HG03442 (cell line): ENCODE results near the gene TKT.
"Not testable (repeated sequence)": the region's sequence is repeated elsewhere in the genome, so short reads cannot be mapped to it uniquely, and the experiment has no call there.

Experiments used
- ATAC-seq: cut with Tn5 transposase; IDR thresholded peaks from one replicate; pipeline ENCODE4 v1.9.1; 2021; ENCODE audit warnings: mild to moderate bottlenecking, moderate library complexity; ENCODE audit not compliant: unreplicated experiment

Gene TKT

GRCh38 chr3:53255775-53256703 is at the start of gene TKT:
TSS of gene TKT (minus strand) at chr3:53256022. CDS start at chr3:53255942, 80 bp downstream.
- peak; percentile 59 for ATAC-seq

DNA sequence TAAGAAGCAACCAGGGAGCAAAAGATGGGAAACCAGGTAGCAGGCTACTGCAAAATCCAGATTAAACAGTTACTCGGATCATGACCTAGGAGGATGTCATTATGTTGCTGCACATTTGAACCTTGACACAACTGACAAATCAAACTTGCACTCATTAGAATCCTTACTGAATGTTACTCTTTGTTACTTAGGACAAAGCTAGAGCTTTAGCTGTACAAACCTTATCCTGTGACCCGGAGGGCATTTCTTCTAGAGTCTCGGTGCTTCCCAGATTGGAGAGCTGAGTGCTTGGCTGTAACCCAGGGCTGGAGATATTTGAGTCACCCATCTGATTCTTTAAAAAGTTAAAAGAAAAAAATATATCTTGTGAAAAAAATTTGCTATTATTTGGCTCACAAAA is 48.1 kb upstream of the TKT start:
- ATAC-seq = no peak

GRCh38 chr3:53303549-53303948 is 47.7 kb upstream of the TKT start:
- no peak for ATAC-seq

- no peak for ATAC-seq
Observed at GRCh38 chr3:53300826-53301225, 45.0 kb upstream of the TKT start.

DNA sequence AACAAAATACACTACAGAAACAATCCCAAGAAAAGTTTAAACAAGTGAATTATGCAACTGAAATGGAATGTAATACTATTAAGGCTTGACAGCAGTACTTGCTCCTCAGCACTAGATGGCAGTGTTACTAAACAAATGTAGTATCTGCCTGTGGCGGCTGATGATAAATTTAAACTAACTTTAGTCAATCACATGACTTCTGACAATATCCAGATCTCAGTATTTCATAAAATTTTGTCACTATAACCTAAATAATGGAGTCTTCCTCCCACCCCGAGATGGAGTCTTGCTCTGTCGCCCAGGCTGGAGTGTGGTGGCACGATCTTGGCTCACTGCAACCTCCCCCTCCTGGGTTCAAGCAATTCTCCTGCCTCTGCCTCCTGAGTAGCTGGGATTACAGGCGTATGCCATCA is 43.8 kb upstream of the TKT start:
- ATAC-seq = not testable (repeated sequence)

GRCh38 chr3:53295410-53295809 is 39.6 kb upstream of the TKT start:
- ATAC-seq = no peak

GRCh38 chr3:53293867-53294266 is 38.0 kb upstream of the TKT start:
- no peak for ATAC-seq

GRCh38 chr3:53288214-53288613 is 32.4 kb upstream of the TKT start:
- no peak for ATAC-seq

- ATAC-seq = no peak
Observed at GRCh38 chr3:53287131-53287629, 31.4 kb upstream of the TKT start.

DNA sequence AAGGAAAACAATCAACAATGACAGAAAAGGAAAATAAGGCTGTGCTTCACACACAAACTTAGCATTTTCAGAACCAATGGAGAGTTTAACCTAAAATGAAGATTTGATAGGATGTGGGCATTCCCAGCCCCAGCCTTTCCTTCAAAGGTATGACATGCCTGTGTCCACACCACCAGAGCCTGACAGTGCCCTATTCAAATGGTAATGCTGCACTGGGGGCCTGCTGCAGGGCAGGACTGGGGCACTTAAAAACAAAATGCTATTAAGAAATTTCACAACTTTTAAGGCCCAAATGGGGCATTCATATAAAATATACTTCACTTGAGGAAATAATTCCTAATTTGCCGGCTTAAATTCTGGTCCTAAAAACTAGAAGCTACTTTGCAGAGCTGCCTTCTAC is 30.9 kb upstream of the TKT start:
- ATAC-seq = no peak

GRCh38 chr3:53282581-53282980 is 26.8 kb upstream of the TKT start:
- ATAC-seq = no peak

- no peak for ATAC-seq
Observed at GRCh38 chr3:53278667-53279066, 22.8 kb upstream of the TKT start.

GRCh38 chr3:53274938-53275605 is 19.2 kb upstream of the TKT start:
- no peak for ATAC-seq

DNA sequence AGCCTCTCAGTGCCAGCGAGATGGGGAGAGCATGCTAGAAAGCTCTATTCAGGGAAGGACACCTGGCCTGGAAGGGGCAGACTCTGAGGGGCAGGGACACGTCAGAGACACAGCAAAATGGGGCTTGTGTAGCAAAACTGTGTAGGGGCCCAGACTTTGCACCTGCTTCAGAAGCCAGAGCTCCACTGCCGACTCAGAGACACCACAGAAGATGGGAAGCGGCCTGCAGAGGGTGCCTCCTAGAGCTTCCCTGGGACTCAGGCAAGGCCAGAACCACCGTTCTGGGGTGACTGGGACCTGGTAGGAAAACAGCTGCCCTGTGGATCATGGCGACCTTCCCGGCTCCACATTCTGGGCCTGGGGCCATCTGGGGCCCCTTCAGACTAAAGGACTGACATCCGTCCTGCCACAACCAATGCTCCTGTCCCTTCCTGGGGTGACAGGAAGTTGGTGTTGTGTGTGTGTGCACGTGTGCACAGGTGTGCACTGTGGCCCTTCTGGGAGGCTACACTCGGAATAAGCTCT is 17.4 kb upstream of the TKT start:
- no peak for ATAC-seq

- peak; percentile 63 for ATAC-seq
Observed at GRCh38 chr3:53269888-53270880, 14.4 kb upstream of the TKT start.

DNA sequence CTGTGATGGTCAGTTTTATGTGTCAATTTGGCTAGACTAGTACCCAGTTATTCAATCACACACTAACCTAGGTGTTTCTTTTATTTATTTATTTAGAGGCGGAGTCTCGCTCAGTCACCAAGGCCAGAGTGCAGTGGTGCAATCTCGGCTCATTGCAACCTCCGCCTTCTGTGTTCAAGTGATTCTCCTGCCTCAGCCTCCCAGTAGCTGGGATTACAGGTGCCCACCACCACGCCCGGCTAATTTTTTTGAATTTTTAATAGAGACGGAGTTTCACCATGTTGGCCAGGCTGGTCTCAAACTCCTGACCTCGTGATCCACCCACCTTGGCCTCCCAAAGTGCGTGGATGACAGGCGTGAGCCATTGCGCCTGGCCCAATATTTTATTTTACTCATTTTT is 13.4 kb upstream of the TKT start:
- ATAC-seq = not testable (repeated sequence)

DNA sequence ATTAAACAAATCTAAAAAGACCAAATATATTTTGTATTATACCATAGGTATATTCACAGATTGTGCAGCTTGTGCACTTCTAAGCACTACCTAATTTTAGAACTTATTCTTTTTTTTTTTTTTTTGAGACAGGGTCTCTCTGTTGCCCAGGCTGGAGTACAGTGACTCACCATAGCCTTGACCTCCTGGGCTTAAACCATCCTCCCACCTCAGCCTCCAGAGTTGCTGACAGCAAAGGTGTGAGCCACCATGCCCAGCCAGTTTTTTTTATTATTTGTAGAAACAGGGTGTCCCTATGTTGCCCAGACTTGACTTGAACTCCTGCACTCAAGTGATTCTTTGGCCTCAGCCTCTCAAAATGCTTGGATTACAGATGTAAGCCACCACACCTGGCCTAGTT is 11.9 kb upstream of the TKT start:
- no peak for ATAC-seq

GRCh38 chr3:53264718-53265117 is 8.9 kb upstream of the TKT start:
- no peak for ATAC-seq

DNA sequence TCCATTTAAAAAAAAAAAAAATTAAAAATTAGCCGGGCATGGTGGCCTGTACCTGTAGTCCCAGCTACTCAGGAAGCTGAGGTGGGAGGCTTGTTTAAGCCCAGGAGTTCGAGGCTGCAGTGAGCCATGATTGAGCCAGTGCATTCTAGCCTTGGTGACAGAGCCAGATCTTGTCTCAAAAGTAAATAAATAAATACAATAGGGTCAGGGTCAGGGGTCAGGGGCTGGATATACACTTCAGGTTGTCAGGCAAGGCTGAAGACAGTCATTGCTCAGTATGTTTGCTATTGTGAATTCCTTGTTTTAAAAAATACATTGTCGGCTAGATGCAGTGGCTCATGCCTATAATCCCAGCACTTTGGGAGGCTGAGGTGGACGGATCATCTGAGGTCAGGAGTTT is 8.1 kb upstream of the TKT start:
- ATAC-seq = no peak

- ATAC-seq = no peak
Observed at GRCh38 chr3:53261712-53262111, 5.9 kb upstream of the TKT start.
